SK-N-SH treated with all-trans-retinoic acid at 6 μM for 48 hours (cell line): Measurements from ENCODE around the gene DOCK7.

Experiments used
- ATAC-seq: fragments of 200-7000 bp; cut with Tn5 transposase; 3 replicates; pipeline ENCODE4 v1.9.1; 2020; ENCODE audit warnings: mild to moderate bottlenecking, moderate library complexity
- ARNTL ChIP-seq: fragments of 450-650 bp; formaldehyde crosslinking; IDR thresholded peaks from 2 replicates; pipeline ENCODE4 v1.5.0; 2020; ENCODE audit warnings: low read depth, mild to moderate bottlenecking, moderate library complexity, borderline replicate concordance
- BACH2 ChIP-seq: fragments of 250-450 bp; sonication (Bioruptor Pico); IDR thresholded peaks from 2 replicates; pipeline ENCODE4 v1.9.0; 2021; ENCODE audit warnings: mild to moderate bottlenecking, borderline replicate concordance
- CSDC2 ChIP-seq: fragments of 250-450 bp; sonication (Bioruptor Pico); IDR thresholded peaks from 2 replicates; pipeline ENCODE4 v1.5.0; 2020; ENCODE audit warnings: mild to moderate bottlenecking, moderate library complexity
- ESRRG ChIP-seq: fragments of 250-450 bp; sonication (Bioruptor Pico); IDR thresholded peaks from 2 replicates; pipeline ENCODE4 v1.6.1; 2021; ENCODE audit warnings: mild to moderate bottlenecking
- GLIS3 ChIP-seq: fragments of 250-450 bp; sonication (Bioruptor Pico); IDR thresholded peaks from 2 replicates; pipeline ENCODE4 v1.5.0; 2020; ENCODE audit warnings: mild to moderate bottlenecking, moderate library complexity
- ISL1 ChIP-seq: fragments of 250-450 bp; sonication (Bioruptor Pico); IDR thresholded peaks from 2 replicates; pipeline ENCODE4 v2.1.2; 2022; ENCODE audit warnings: mild to moderate bottlenecking, moderate library complexity
- OSR1 ChIP-seq: fragments of 250-450 bp; sonication (Bioruptor Pico); IDR thresholded peaks from 2 replicates; pipeline ENCODE4 v1.8.0; 2022; ENCODE audit warnings: moderate library complexity, mild to moderate bottlenecking, inconsistent platforms
- PPARA ChIP-seq: fragments of 250-450 bp; sonication (Bioruptor Pico); IDR thresholded peaks from 2 replicates; pipeline ENCODE4 v1.5.0; 2020; ENCODE audit warnings: mild to moderate bottlenecking, borderline replicate concordance
- RARB ChIP-seq: fragments of 250-450 bp; sonication (Bioruptor Pico); IDR thresholded peaks from 2 replicates; pipeline ENCODE4 v1.8.0; 2021; ENCODE audit warnings: mild to moderate bottlenecking, moderate library complexity
- SNAI2 ChIP-seq: fragments of 250-450 bp; sonication (Bioruptor Pico); IDR thresholded peaks from 2 replicates; pipeline ENCODE4 v1.5.0; 2020; ENCODE audit warnings: mild to moderate bottlenecking, moderate library complexity
- TCF4 ChIP-seq: fragments of 250-450 bp; sonication (Bioruptor Pico); IDR thresholded peaks from 2 replicates; pipeline ENCODE4 v1.8.0; 2021; ENCODE audit warnings: mild to moderate bottlenecking, moderate library complexity, borderline replicate concordance
- TOX ChIP-seq: fragments of 250-450 bp; sonication (Bioruptor Pico); IDR thresholded peaks from 2 replicates; pipeline ENCODE4 v1.8.0; 2021; ENCODE audit warnings: mild to moderate bottlenecking, moderate library complexity, borderline replicate concordance
- ZC3H10 ChIP-seq: fragments of 250-450 bp; sonication (Bioruptor Pico); IDR thresholded peaks from 2 replicates; pipeline ENCODE4 v1.5.1; 2021; ENCODE audit warnings: mild to moderate bottlenecking, moderate library complexity
- ZFP3 ChIP-seq: fragments of 250-450 bp; sonication (Bioruptor Pico); IDR thresholded peaks from 2 replicates; pipeline ENCODE4 v1.5.0; 2020; ENCODE audit warnings: mild to moderate bottlenecking, moderate library complexity
- ZFP30 ChIP-seq: fragments of 450-650 bp; formaldehyde crosslinking; IDR thresholded peaks from 2 replicates; pipeline ENCODE4 v1.5.0; 2022; ENCODE audit warnings: mild to moderate bottlenecking, moderate library complexity
- ZNF565 ChIP-seq: fragments of 450-650 bp; formaldehyde crosslinking; conservative IDR thresholded peaks from 2 replicates; pipeline ENCODE4 v1.5.0; 2020; ENCODE audit warnings: low read depth, mild to moderate bottlenecking, moderate library complexity
- ZNF70 ChIP-seq: fragments of 450-650 bp; formaldehyde crosslinking; IDR thresholded peaks from 2 replicates; pipeline ENCODE4 v1.5.0; 2020; ENCODE audit warnings: mild to moderate bottlenecking, moderate library complexity
- ZNF8 ChIP-seq: fragments of 450-650 bp; formaldehyde crosslinking; IDR thresholded peaks from 2 replicates; pipeline ENCODE4 v1.5.0; 2020; ENCODE audit warnings: mild to moderate bottlenecking, moderate library complexity
- TF ChIP-seq, protein P1 (sequence below): fragments of 250-450 bp; sonication (Bioruptor Pico); IDR thresholded peaks from 2 replicates; pipeline ENCODE4 v1.5.1; 2020; ENCODE audit warnings: low read depth, mild to moderate bottlenecking, moderate library complexity
- TF ChIP-seq, protein P2 (sequence below): fragments of 250-450 bp; sonication (Bioruptor Pico); IDR thresholded peaks from 2 replicates; pipeline ENCODE4 v1.8.0; 2021; ENCODE audit warnings: low read depth, mild to moderate bottlenecking, moderate library complexity, borderline replicate concordance
- TF ChIP-seq, protein P3 (sequence below): fragments of 250-450 bp; sonication (Bioruptor Pico); IDR thresholded peaks from 2 replicates; pipeline ENCODE4 v1.5.1; 2021; ENCODE audit warnings: mild to moderate bottlenecking, moderate library complexity
- TF ChIP-seq, protein P4 (sequence below): fragments of 250-450 bp; sonication (Bioruptor Pico); IDR thresholded peaks from 2 replicates; pipeline ENCODE4 v1.8.0; 2020; ENCODE audit warnings: mild to moderate bottlenecking, moderate library complexity, borderline replicate concordance
- TF ChIP-seq, protein P5 (sequence below): fragments of 250-450 bp; sonication (Bioruptor Pico); IDR thresholded peaks from 2 replicates; pipeline ENCODE4 v1.5.0; 2020; ENCODE audit warnings: mild to moderate bottlenecking, moderate library complexity

Gene DOCK7

DNA sequence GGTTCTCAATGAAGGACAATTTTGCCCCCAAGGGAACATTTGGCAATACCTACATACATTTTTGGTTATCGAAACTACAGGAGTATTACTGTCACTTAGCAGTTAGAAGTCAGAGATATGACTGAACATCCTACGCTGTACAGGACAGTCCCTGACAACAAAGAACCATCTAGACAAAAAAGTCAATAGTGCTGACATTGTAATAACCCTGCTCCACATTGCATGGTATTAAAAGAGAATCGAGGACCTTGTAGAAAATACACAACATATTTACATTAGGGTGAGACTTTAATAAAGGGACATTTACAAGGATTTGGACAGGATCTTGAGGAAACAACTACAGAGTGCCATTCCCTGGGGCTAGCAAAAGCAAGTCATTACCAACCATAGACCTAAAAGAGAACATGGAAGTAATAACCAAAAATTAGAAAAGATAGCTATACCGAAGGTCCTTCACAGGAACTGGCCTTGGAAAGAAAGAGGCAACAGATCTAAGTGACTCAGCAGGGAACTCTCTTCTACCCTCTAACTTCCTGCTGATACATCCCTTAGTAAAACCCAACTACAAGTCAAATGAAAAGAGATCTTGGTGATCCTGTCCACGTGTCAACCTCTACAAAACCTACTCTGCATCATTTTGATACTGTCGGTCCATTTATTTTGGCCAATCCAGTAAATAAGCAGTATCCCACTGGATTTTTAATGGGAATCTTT, 50.6 kb downstream of the DOCK7 start:
- no peak for ATAC-seq
- TF ChIP-seq TOX (CRISPR knock-in tag) (no peak), ZFP3 (CRISPR knock-in tag) (no peak), CSDC2 (no peak), OSR1 (CRISPR knock-in tag) (no peak), SNAI2 (no peak), BACH2 (no peak), TCF4 (CRISPR knock-in tag) (no peak), PPARA (no peak), GLIS3 (no peak), ARNTL (CRISPR knock-in tag) (no peak), ZNF70 (CRISPR knock-in tag) (no peak), ISL1 (CRISPR knock-in tag) (no peak), RARB (no peak), ZNF565 (CRISPR knock-in tag) (no peak)
- TF ChIP-seq, protein P1, sequence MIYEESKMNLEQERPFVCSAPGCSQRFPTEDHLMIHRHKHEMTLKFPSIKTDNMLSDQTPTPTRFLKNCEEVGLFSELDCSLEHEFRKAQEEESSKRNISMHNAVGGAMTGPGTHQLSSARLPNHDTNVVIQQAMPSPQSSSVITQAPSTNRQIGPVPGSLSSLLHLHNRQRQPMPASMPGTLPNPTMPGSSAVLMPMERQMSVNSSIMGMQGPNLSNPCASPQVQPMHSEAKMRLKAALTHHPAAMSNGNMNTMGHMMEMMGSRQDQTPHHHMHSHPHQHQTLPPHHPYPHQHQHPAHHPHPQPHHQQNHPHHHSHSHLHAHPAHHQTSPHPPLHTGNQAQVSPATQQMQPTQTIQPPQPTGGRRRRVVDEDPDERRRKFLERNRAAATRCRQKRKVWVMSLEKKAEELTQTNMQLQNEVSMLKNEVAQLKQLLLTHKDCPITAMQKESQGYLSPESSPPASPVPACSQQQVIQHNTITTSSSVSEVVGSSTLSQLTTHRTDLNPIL (CRISPR knock-in tag) = no peak
- TF ChIP-seq, protein P2, sequence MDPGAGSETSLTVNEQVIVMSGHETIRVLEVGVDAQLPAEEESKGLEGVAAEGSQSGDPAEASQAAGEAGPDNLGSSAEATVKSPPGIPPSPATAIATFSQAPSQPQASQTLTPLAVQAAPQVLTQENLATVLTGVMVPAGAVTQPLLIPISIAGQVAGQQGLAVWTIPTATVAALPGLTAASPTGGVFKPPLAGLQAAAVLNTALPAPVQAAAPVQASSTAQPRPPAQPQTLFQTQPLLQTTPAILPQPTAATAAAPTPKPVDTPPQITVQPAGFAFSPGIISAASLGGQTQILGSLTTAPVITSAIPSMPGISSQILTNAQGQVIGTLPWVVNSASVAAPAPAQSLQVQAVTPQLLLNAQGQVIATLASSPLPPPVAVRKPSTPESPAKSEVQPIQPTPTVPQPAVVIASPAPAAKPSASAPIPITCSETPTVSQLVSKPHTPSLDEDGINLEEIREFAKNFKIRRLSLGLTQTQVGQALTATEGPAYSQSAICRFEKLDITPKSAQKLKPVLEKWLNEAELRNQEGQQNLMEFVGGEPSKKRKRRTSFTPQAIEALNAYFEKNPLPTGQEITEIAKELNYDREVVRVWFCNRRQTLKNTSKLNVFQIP (CRISPR knock-in tag) = no peak
- TF ChIP-seq, protein P3, sequence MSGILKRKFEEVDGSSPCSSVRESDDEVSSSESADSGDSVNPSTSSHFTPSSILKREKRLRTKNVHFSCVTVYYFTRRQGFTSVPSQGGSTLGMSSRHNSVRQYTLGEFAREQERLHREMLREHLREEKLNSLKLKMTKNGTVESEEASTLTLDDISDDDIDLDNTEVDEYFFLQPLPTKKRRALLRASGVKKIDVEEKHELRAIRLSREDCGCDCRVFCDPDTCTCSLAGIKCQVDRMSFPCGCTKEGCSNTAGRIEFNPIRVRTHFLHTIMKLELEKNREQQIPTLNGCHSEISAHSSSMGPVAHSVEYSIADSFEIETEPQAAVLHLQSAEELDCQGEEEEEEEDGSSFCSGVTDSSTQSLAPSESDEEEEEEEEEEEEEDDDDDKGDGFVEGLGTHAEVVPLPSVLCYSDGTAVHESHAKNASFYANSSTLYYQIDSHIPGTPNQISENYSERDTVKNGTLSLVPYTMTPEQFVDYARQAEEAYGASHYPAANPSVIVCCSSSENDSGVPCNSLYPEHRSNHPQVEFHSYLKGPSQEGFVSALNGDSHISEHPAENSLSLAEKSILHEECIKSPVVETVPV (CRISPR knock-in tag) = no peak
- TF ChIP-seq, protein P4, sequence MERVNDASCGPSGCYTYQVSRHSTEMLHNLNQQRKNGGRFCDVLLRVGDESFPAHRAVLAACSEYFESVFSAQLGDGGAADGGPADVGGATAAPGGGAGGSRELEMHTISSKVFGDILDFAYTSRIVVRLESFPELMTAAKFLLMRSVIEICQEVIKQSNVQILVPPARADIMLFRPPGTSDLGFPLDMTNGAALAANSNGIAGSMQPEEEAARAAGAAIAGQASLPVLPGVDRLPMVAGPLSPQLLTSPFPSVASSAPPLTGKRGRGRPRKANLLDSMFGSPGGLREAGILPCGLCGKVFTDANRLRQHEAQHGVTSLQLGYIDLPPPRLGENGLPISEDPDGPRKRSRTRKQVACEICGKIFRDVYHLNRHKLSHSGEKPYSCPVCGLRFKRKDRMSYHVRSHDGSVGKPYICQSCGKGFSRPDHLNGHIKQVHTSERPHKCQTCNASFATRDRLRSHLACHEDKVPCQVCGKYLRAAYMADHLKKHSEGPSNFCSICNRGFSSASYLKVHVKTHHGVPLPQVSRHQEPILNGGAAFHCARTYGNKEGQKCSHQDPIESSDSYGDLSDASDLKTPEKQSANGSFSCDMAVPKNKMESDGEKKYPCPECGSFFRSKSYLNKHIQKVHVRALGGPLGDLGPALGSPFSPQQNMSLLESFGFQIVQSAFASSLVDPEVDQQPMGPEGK (CRISPR knock-in tag) = no peak

DNA sequence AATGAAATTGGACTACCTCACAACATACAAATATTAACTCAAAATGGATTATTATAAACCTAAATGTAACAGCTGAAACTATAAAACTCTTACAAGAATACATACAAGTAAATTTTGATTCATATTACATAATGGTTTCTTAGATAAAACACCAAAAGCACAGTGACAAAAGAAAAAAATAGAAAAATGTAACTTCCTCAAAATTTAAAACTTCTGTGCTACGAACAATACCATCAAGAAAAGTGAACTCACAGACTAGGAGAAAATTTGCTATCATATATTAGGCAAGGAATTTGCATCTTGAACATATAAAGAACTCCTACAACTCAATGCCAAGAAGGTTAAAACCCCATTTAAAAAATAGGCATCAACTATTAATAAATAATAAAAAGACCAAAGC, 59.7 kb downstream of the DOCK7 start:
- ATAC-seq = no peak
- TF ChIP-seq ZNF8 (CRISPR knock-in tag) (no peak), ZFP3 (CRISPR knock-in tag) (no peak), CSDC2 (no peak), ZNF70 (CRISPR knock-in tag) (no peak), SNAI2 (no peak), ZC3H10 (CRISPR knock-in tag) (no peak), TCF4 (CRISPR knock-in tag) (no peak), ISL1 (CRISPR knock-in tag) (no peak), BACH2 (no peak)

DNA sequence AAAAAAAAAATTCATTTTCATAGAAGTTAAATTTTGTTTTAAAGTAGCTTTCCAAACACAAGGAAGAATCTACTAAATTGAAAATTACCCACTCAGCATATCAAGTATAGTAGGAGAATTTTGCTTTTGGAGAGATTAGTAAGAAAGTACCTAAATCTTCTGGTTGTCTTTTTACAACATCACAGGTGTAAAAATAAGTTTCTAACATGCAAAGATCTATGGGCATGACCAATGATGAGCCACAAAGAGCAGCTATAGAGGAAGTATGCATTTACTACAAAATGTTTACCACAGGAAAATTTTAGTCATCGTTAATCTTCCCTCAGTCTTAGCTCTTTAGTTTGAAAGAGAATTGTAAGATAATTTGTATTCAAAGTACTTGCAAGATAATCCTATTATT, 62.8 kb downstream of the DOCK7 start:
- ATAC-seq = no peak
- TF ChIP-seq ZFP3 (CRISPR knock-in tag) (no peak), ZNF8 (CRISPR knock-in tag) (no peak), ESRRG (CRISPR knock-in tag) (no peak), TOX (CRISPR knock-in tag) (no peak), ZNF70 (CRISPR knock-in tag) (no peak), ISL1 (CRISPR knock-in tag) (no peak), ARNTL (CRISPR knock-in tag) (no peak), ZFP30 (no peak), PPARA (no peak), RARB (no peak)
- TF ChIP-seq, protein P1 (CRISPR knock-in tag) = no peak
- TF ChIP-seq, protein P5, sequence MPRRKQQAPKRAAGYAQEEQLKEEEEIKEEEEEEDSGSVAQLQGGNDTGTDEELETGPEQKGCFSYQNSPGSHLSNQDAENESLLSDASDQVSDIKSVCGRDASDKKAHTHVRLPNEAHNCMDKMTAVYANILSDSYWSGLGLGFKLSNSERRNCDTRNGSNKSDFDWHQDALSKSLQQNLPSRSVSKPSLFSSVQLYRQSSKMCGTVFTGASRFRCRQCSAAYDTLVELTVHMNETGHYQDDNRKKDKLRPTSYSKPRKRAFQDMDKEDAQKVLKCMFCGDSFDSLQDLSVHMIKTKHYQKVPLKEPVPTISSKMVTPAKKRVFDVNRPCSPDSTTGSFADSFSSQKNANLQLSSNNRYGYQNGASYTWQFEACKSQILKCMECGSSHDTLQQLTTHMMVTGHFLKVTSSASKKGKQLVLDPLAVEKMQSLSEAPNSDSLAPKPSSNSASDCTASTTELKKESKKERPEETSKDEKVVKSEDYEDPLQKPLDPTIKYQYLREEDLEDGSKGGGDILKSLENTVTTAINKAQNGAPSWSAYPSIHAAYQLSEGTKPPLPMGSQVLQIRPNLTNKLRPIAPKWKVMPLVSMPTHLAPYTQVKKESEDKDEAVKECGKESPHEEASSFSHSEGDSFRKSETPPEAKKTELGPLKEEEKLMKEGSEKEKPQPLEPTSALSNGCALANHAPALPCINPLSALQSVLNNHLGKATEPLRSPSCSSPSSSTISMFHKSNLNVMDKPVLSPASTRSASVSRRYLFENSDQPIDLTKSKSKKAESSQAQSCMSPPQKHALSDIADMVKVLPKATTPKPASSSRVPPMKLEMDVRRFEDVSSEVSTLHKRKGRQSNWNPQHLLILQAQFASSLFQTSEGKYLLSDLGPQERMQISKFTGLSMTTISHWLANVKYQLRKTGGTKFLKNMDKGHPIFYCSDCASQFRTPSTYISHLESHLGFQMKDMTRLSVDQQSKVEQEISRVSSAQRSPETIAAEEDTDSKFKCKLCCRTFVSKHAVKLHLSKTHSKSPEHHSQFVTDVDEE (CRISPR knock-in tag) = no peak
- TF ChIP-seq, protein P2 (CRISPR knock-in tag) = no peak
